ENCODE measurements around the gene EIF3J. TPM values are rescaled to one million over a fixed set of nuclear protein-coding genes. Genes with fewer than 3 reads are reported as not detected.
A peak's percentile ranks its signal among the peaks of the same experiment; 100 is the strongest.

Gene EIF3J
- total RNA-seq, 3 donors from 2014 or later (not counting 1 experiment from before 2014, with no cell fraction given), result 53.1 to 75.7 (median 72.4) TPM

- no peaks in the 10 kb centered on the region for H3K27me3 ChIP-seq (ENCODE audit: control insufficient read depth, insufficient read depth, low read length)
- no peak overlapping the region for H3K4me3 Mint-ChIP-seq
- intact Hi-C loops (cut with micrococcal nuclease), result no loop called here
- no peak for TF ChIP-seq CTCF (IDR thresholded peaks at IDR 0.05)
- no peak for DNase-seq
- H3K36me3 Mint-ChIP-seq, result no peaks in the 10 kb centered on the region
- no peaks in the 10 kb centered on the region for H3K9me3 Mint-ChIP-seq
- no peak for ATAC-seq
- H3K27ac Mint-ChIP-seq, result no peak overlapping the region
- H3K4me1 ChIP-seq (ENCODE audit: control insufficient read depth, insufficient read depth, low read length), result no peaks in the 10 kb centered on the region
- 95% methylated on average over 3 of the region's 4 CpGs for WGBS (ENCODE audit: insufficient coverage)
- no peaks in the 10 kb centered on the region for H3K27me3 Mint-ChIP-seq (ENCODE audit: low read depth in 2 of 2)
- H3K4me1 Mint-ChIP-seq, result peaks cover 5% of the 10 kb centered on the region in 2 donors
- H3K9me3 ChIP-seq (ENCODE audit: control insufficient read depth, insufficient read depth, low read length), result no peaks in the 10 kb centered on the region
- H3K36me3 ChIP-seq (ENCODE audit: control insufficient read depth, insufficient read depth, low read length), result peaks cover 67% of the 10 kb centered on the region
- no peak overlapping the region for H3K27ac ChIP-seq (ENCODE audit: low read length)
- H3K4me3 ChIP-seq (ENCODE audit: low read length), result no peak overlapping the region
Measured at GRCh38 chr15:44570361-44570760, 33.4 kb downstream of the EIF3J start.

- Histone ChIP-seq H3K9me3 (ENCODE audit: control insufficient read depth, insufficient read depth, low read length) (no peaks in the 10 kb centered on the region), H3K4me3 (ENCODE audit: low read length) (no peak overlapping the region), H3K27me3 (ENCODE audit: control insufficient read depth, insufficient read depth, low read length) (no peaks in the 10 kb centered on the region), H3K4me1 (ENCODE audit: control insufficient read depth, insufficient read depth, low read length) (peaks cover 3% of the 10 kb centered on the region), H3K36me3 (ENCODE audit: control insufficient read depth, insufficient read depth, low read length) (peaks cover 42% of the 10 kb centered on the region), H3K27ac (ENCODE audit: low read length) (no peak overlapping the region)
- TF ChIP-seq CTCF (IDR thresholded peaks at IDR 0.05), result no peak
- Mint-ChIP-seq H3K27me3 (ENCODE audit: low read depth in 2 of 2) (no peaks in the 10 kb centered on the region), H3K27ac (no peak overlapping the region), H3K9me3 (no peaks in the 10 kb centered on the region), H3K36me3 (no peaks in the 10 kb centered on the region), H3K4me1 (peaks cover 6 to 7% of the 10 kb centered on the region in 2 donors), H3K4me3 (no peak overlapping the region)
- ATAC-seq (no peak), DNase-seq (no peak)
- 92% methylated on average over 6 of the region's 6 CpGs for WGBS (ENCODE audit: insufficient coverage)
- intact Hi-C loops (cut with micrococcal nuclease), result no loop called here
Measured at GRCh38 chr15:44573386-44573785, 36.4 kb downstream of the EIF3J start.

- no peaks in the 10 kb centered on the region for H3K9me3 ChIP-seq (ENCODE audit: control insufficient read depth, insufficient read depth, low read length)
- Mint-ChIP-seq H3K27me3 (ENCODE audit: low read depth in 2 of 2) (no peaks in the 10 kb centered on the region), H3K4me3 (no peak overlapping the region), H3K9me3 (no peaks in the 10 kb centered on the region), H3K4me1 (peaks cover 13 to 15% of the 10 kb centered on the region in 2 donors), H3K36me3 (no peaks in the 10 kb centered on the region), H3K27ac (peak overlapping the region; percentile 56 to 72)
- H3K4me1 ChIP-seq (ENCODE audit: control insufficient read depth, insufficient read depth, low read length), result peaks cover 13% of the 10 kb centered on the region
- intact Hi-C loops (cut with micrococcal nuclease), result no loop called here
- no peak overlapping the region for H3K27ac ChIP-seq (ENCODE audit: low read length)
- no peaks in the 10 kb centered on the region for H3K27me3 ChIP-seq (ENCODE audit: control insufficient read depth, insufficient read depth, low read length)
- no peak for TF ChIP-seq CTCF (IDR thresholded peaks at IDR 0.05)
- DNase-seq (no peak), ATAC-seq (no peak)
- no peak overlapping the region for H3K4me3 ChIP-seq (ENCODE audit: low read length)
- H3K36me3 ChIP-seq (ENCODE audit: control insufficient read depth, insufficient read depth, low read length), result peaks cover 38% of the 10 kb centered on the region
- 92% methylated on average over 1 of the region's 1 CpG for WGBS (ENCODE audit: insufficient coverage)
Measured at GRCh38 chr15:44574734-44575133, 37.8 kb downstream of the EIF3J start.

- Mint-ChIP-seq H3K4me3 (no peak overlapping the region), H3K27ac (no peak overlapping the region), H3K4me1 (peaks cover 17 to 18% of the 10 kb centered on the region in 2 donors), H3K36me3 (peaks cover 20% of the 10 kb centered on the region), H3K27me3 (ENCODE audit: low read depth in 2 of 2) (no peaks in the 10 kb centered on the region), H3K9me3 (no peaks in the 10 kb centered on the region)
- peaks cover 46% of the 10 kb centered on the region for H3K36me3 ChIP-seq (ENCODE audit: control insufficient read depth, insufficient read depth, low read length)
- 93% methylated on average over 2 of the region's 2 CpGs for WGBS (ENCODE audit: insufficient coverage)
- no peak overlapping the region for H3K27ac ChIP-seq (ENCODE audit: low read length)
- H3K4me3 ChIP-seq (ENCODE audit: low read length), result no peak overlapping the region
- no peak for TF ChIP-seq CTCF (IDR thresholded peaks at IDR 0.05)
- intact Hi-C loops (cut with micrococcal nuclease), result no loop called here
- no peak for DNase-seq
- ATAC-seq, result no peak
- peaks cover 13% of the 10 kb centered on the region for H3K4me1 ChIP-seq (ENCODE audit: control insufficient read depth, insufficient read depth, low read length)
- H3K27me3 ChIP-seq (ENCODE audit: control insufficient read depth, insufficient read depth, low read length), result no peaks in the 10 kb centered on the region
- no peaks in the 10 kb centered on the region for H3K9me3 ChIP-seq (ENCODE audit: control insufficient read depth, insufficient read depth, low read length)
Measured at GRCh38 chr15:44580105-44580504, 43.2 kb downstream of the EIF3J start.
